GM12891 (cell line): ENCODE measurements around the gene NKG7.

ENCODE experiments used
- POLR2A ChIP-seq: IDR thresholded peaks from 2 replicates; pipeline ENCODE4 v1.6.1; 2011; ENCODE audit warnings: low read depth, low read length, control low read depth
- POLR2AphosphoS5 ChIP-seq: IDR thresholded peaks from 2 replicates; pipeline ENCODE4 v1.6.1; 2011; ENCODE audit warnings: low read depth, low read length, control low read depth

GRCh38 chr19:51367255-51367564, 5.2 kb downstream of the NKG7 start:
- TF ChIP-seq POLR2A (no peak), POLR2AphosphoS5 (no peak)
